ENCODE data around the gene ANKFN1. TPM values are rescaled to one million over a fixed set of nuclear protein-coding genes. Genes with fewer than 3 reads are reported as not detected.

Gene ANKFN1
- total RNA-seq, 1 donor from 2014 or later: not detected

DNA sequence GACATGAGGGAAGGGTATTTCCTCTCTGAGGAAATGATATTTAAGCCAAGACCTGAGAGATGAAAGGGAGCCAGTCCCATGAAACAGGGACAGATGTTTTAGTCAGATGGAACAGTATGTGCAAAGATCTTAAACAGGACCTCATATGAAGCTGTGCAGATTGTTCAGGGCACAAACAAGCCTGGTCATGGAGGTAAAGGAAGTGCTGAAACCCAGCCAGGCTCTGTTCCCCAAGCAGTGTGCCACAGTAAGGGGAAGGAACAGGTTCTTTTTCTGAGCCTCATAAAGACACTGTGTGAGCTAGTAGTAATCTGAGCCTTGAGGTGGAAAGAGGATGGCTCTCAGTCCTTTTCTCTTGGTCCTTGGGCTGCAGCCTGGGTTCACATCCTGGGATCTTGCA, 159.9 kb downstream of the ANKFN1 start:
- ATAC-seq (ENCODE audit: poor library complexity): no peak
- DNase-seq: no peak
- intact Hi-C loops (cut with DNase I): no loop called here

DNA sequence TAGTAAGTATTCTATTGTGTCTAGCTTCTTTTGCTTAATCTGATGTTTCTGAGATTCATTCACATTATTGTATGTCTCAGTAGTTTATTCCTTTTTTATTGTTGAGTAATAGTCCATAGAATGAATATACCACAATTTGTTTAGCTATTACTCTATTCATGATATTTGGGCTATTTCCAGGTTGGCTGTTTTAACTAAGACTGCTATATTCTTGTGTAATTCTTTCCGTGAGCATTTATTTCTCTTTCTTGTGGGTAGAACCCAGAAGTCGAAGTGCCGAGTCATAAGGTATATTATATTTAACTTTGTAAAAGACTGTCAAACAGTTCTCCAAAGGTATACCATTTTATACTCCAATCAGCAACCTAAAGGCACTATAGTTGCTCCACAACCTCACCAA, 160.8 kb downstream of the ANKFN1 start:
- no peak for ATAC-seq (ENCODE audit: poor library complexity)
- intact Hi-C loops (cut with DNase I): no loop called here
- DNase-seq: no peak

DNA sequence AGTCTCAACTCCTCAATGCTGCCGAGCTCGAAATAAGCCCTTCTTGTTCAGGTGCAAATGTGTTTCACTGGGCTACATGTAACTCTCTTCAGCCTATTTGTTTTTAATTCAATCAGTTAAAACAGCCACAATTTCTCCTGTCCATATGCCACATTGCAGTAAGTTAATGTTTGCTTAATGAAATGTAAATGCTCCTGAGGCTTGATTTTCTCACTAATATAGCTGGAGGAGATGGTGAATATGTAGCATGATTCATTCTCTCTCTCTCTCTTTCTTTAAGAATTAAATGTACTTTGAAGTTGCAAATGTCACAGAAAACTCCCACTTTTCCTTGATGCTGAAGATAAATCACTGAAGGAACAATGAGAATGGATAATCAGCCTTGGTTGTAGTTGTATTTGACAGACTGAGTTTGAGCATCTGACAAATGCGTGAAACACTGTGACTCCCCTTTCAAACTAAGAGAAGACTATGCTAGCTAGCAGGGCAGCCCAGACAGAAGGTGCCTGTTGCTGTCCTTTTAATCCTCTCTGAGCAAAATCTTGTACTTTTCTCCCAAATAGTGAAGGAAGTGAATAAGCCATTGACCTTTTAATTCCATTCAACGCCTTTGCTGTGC, 161.8 kb downstream of the ANKFN1 start:
- DNase-seq: no peak
- ATAC-seq (ENCODE audit: poor library complexity): no peak
- intact Hi-C loops (cut with DNase I): no loop called here

GRCh38 chr17:56316604-56317003, 163.3 kb downstream of the ANKFN1 start:
- ATAC-seq (ENCODE audit: poor library complexity): no peak
- no peak for DNase-seq
- intact Hi-C loops (cut with DNase I): no loop called here

- DNase-seq (no peak), ATAC-seq (ENCODE audit: poor library complexity) (no peak)
- intact Hi-C loops (cut with DNase I): no loop called here
These were observed 164.3 kb downstream of the ANKFN1 start for GRCh38 chr17:56317351-56318208.

GRCh38 chr17:56319531-56319930, 166.3 kb downstream of the ANKFN1 start:
- ATAC-seq (ENCODE audit: poor library complexity): peak; percentile 62
- no peak for DNase-seq
- intact Hi-C loops (cut with DNase I): no loop called here

DNA sequence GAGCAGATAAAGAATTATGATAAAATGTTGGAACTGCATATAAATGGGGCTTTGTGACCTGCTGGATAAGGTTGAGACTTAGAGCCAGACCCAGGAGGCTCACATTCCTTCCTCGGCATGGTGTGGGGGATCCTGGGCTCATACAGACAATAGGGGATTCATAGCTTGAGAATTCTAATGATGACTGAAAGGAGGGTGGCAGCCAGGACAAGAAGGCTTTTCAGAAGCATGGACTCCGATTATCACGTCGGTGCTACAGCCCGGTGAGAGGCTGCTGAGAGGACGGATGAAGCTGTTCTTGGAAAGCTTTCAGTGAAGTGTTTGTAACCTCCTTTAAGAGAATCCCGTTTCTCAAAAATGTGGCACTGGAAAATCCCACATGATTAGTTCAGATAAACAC, 167.2 kb downstream of the ANKFN1 start:
- peak; percentile 18 for DNase-seq
- no peak for ATAC-seq (ENCODE audit: poor library complexity)
- intact Hi-C loops (cut with DNase I): no loop called here

- no peak for ATAC-seq (ENCODE audit: poor library complexity)
- intact Hi-C loops (cut with DNase I): no loop called here
- no peak for DNase-seq
These were observed 169.7 kb downstream of the ANKFN1 start for GRCh38 chr17:56322991-56323390.

- DNase-seq (no peak), ATAC-seq (ENCODE audit: poor library complexity) (no peak)
- intact Hi-C loops (cut with DNase I): no loop called here
These were observed 171.4 kb downstream of the ANKFN1 start for GRCh38 chr17:56324676-56325075.

GRCh38 chr17:56325313-56326000, 172.2 kb downstream of the ANKFN1 start:
- DNase-seq (no peak), ATAC-seq (ENCODE audit: poor library complexity) (no peak)
- intact Hi-C loops (cut with DNase I): no loop called here

- ATAC-seq (ENCODE audit: poor library complexity) (no peak), DNase-seq (no peak)
- intact Hi-C loops (cut with DNase I): no loop called here
These were observed 172.7 kb downstream of the ANKFN1 start for GRCh38 chr17:56326001-56326359.

DNA sequence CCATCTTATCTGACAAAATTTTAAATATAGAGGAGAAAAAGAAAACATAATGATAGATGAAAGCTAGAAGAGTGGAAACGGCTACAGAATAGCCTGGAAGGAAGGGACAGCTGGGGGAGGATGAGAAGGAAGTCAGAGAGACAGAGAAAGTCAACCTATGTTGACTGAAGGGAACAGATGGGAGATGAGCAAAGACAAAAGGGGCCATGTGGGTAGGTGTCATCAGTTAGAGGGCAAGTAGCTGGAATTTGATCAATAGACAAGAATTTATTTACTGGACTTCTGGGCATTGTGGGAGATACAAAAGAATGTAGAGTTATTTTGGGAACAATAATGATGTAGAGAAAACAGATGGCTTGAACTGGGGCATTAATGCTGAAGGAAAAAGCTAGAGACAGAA, 194.4 kb downstream of the ANKFN1 start:
- intact Hi-C loops (cut with DNase I): no loop called here
- ATAC-seq (ENCODE audit: poor library complexity): no peak

GRCh38 chr17:56350592-56350991, 197.3 kb downstream of the ANKFN1 start:
- ATAC-seq (ENCODE audit: poor library complexity) (no peak), DNase-seq (no peak)
- intact Hi-C loops (cut with DNase I): no loop called here

More for the DNA sequence above, 194.4 kb downstream of the ANKFN1 start:
- DNase-seq: no peak

DNA sequence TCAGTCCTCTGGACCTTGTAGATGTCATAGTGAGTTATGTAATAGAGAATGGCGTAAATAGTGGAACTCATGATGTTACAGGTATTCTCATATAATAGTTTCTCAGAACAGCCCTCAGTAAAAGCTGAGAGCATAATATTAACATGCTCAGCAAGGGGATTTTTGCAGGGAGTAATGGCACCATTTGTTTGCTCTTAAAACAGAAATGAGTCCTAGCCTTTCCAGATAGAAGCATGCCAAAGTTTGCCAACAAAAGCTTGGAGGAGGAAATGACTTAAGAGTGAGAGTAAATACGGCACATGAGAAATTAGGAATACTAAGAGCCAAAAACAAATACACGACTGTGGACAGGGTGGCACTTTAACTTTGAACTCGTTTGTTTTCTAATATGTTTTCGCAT, 198.4 kb downstream of the ANKFN1 start:
- no peak for ATAC-seq (ENCODE audit: poor library complexity)
- no peak for DNase-seq
- intact Hi-C loops (cut with DNase I): no loop called here

DNA sequence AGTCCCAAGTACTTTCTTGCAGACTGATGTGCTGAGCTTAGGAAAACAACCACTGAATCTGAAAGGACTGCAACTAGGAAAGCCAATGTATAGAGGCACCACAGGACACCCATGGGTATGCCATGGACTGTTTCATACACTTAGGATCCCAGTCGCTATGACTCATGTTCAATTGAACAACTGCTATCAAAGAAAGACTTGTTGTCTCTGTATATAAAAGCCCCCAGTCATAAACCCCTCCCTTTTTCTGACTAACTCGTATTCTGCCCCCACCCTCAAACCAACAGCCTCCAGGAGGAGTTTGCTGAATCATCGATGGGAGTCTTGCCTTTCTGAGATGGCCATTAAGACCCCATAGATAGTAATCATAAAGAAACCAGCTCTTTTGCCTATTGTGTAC, 205.4 kb downstream of the ANKFN1 start:
- ATAC-seq (ENCODE audit: poor library complexity): no peak
- no peak for DNase-seq
- intact Hi-C loops (cut with DNase I): no loop called here

GRCh38 chr17:56359518-56359917, 206.2 kb downstream of the ANKFN1 start:
- no peak for ATAC-seq (ENCODE audit: poor library complexity)
- intact Hi-C loops (cut with DNase I): no loop called here
- DNase-seq: no peak

- intact Hi-C loops (cut with DNase I): no loop called here
- no peak for ATAC-seq (ENCODE audit: poor library complexity)
- no peak for DNase-seq
These were observed 214.1 kb downstream of the ANKFN1 start for GRCh38 chr17:56367366-56367765.

DNA sequence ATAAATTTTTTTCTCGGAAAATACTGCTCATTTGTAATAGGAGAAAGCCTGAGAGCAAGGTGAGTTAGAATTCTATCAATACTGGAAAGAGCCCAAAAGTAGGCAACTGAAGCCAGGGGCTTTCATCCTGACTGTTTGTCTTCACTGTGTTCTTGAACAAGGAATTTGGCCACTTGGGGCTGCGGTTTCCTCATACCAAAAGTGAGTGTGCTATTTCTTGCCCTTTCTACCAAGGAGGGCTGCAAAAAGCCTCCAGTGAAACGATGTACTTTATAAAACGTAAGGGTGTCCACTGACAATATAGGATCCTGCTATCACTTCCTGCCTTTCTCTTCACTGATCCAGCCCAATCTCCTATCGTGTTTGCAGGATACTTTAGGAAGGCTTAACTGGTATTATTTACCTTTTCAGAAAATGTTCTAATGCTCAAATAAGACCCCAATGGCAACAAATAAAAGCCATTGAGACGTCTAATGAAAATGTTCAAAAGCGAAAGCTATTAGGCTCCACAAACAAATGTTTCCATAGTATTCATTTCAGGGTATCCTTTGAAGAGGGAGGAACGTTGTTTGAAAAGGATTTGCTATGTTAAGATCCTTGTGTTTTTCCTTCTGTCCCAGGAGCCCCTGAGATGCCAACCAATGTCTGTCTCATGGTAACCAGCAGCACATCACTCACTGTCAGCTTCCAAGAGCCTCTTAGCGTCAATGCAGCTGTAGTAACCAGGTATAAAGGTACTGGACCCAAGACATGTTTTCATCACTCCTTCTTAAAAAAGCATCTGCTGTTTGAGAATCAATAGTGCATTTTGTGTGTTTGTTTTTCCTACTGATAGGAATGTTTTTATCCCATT, 220.9 kb downstream of the ANKFN1 start:
- no peak for ATAC-seq (ENCODE audit: poor library complexity)
- intact Hi-C loops (cut with DNase I): no loop called here
- no peak for DNase-seq

DNA sequence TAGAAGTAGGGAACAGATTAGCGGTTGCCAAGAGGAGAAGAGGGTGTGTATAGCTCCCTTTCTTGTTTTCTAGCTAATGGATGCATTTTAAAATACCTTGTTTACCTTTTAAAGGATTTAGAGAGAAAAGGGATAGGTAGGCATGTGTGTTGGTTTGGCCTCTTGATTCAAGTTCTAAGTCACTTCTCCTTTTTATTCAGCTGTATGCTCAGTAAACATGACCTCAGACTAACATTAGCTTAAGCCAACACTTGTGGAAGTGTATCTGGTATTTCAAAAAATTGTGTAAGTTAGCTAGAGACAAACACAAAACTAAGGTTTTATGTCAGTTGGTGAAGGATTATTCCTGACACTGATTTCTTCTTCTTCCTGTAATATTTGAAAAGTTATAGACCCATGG, 236.1 kb downstream of the ANKFN1 start:
- intact Hi-C loops (cut with DNase I): no loop called here
- no peak for DNase-seq
- ATAC-seq (ENCODE audit: poor library complexity): no peak
